ENCODE data around the gene GALNT5. TPM values are rescaled to one million over a fixed set of nuclear protein-coding genes. Genes with fewer than 3 reads are reported as not detected.

The GALNT5 gene
- total and polyA plus RNA-seq, 3 experiments from 2014 or later: not detected

DNA sequence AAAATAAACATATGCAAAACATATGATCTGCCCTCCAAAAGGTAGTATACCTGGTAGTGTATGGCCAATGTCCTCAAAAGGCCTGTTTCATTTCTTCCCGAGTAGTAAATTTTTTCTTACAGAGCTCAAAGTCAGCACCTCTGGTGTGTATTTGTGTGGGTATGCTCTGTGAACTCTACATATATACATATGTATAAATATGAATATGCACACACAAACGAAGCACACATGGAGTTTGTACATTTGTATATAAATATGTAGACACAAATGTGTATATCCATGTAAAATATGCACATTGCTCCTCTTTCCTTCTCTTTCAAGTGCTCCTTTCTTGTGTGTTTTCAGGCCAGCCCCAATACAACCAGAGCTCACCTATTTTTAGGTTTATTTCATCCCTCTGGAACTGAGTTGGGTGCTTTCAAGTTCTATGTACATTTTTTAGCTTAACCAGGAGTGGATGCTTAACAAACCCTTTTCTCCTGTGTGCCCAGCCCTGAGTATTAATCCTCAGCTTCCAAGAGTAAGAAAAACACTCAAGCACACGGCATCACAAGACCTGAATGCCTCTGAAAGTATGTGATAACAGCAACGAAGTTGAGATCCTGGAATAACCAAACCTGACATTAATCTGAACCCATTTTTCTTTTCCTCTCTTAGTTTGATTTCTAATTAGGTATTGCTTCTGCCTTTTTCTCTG, 12.2 kb upstream of the GALNT5 start:
- Histone ChIP-seq H3K4me3 (ENCODE audit: low read length) (no peak overlapping the region), H3K4me1 (ENCODE audit: insufficient read depth, low read length) (no peaks in the 10 kb centered on the region), H3K27ac (ENCODE audit: low read depth, low read length) (no peak overlapping the region), H3K36me3 (ENCODE audit: insufficient read depth, low read length) (no peaks in the 10 kb centered on the region), H3K9me3 (ENCODE audit: low read length) (no peaks in the 10 kb centered on the region), H3K27me3 (ENCODE audit: insufficient read depth, low read length, poor library complexity, severe bottlenecking) (no peaks in the 10 kb centered on the region)
- POLR2A ChIA-PET: no interaction called here
- CTCF ChIA-PET: no interaction called here
- Mint-ChIP-seq H3K4me3 (no peak overlapping the region), H3K27me3 (peaks cover 0 to 4% of the 10 kb centered on the region in 2 donors), H3K9me3 (no peaks in the 10 kb centered on the region), H3K4me1 (no peaks in the 10 kb centered on the region), H3K27ac (no peak overlapping the region), H3K36me3 (no peaks in the 10 kb centered on the region)
- DNase-seq: no peak

DNA sequence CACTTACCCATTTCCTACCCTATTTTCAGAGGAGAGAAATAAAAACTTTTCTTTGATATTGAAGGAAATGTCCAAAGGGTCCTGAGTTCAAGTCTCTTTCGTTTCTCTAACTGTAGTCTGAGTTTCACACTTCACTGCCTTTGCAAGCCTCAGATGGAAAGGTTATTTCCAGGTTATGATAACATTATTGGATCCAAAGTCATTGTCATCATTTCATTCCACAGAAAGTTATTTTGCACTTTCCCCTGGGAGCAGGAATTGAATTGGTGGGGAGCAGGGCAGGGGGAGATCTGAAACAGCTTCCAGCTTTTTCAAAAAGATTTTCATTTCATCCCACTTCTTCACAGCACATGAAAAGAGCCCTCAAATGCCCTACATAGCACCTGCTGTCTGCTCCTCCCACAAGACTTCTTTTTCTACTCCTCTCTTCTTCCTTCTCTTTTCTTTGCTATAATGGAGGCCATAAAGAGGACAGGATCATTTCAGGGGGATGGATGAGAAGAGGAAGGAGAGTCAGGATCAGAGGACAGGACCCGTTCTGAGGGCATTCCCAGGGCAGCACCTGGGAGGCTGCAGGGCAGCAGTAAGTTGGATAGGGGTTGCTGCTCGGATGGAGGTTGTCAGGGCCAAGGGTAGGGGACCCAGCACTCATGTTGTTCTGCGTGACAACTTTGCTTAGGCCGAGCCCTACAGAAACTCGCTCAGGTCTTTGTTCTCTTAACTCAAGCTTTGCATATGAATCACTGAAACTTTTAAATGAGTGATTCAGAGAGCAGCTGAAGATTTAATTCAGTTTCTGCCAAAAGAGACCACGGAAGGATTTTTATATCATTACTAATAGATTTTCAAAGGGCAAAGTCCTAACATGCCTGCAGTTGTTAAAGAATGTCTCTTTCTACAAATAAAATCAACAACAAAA, 11.4 kb upstream of the GALNT5 start:
- ChIA-PET CTCF (no interaction called here), POLR2A (no interaction called here)
- no peaks in the 10 kb centered on the region for H3K36me3 Mint-ChIP-seq
- H3K27me3 Mint-ChIP-seq: peaks cover 3 to 4% of the 10 kb centered on the region in 2 donors
- H3K4me1 ChIP-seq (ENCODE audit: insufficient read depth, low read length): no peaks in the 10 kb centered on the region
- no peak overlapping the region for H3K27ac ChIP-seq (ENCODE audit: low read depth, low read length)
- no peak for DNase-seq
- H3K4me1 Mint-ChIP-seq: no peaks in the 10 kb centered on the region
- no peaks in the 10 kb centered on the region for H3K36me3 ChIP-seq (ENCODE audit: insufficient read depth, low read length)
- H3K9me3 Mint-ChIP-seq: no peaks in the 10 kb centered on the region
- H3K27ac Mint-ChIP-seq: peak overlapping the region in 1 of 8 donors; percentile 41
- no peak overlapping the region for H3K4me3 ChIP-seq (ENCODE audit: low read length)
- no peaks in the 10 kb centered on the region for H3K27me3 ChIP-seq (ENCODE audit: insufficient read depth, low read length, poor library complexity, severe bottlenecking)
- no peak overlapping the region for H3K4me3 Mint-ChIP-seq
- H3K9me3 ChIP-seq (ENCODE audit: low read length): no peaks in the 10 kb centered on the region

DNA sequence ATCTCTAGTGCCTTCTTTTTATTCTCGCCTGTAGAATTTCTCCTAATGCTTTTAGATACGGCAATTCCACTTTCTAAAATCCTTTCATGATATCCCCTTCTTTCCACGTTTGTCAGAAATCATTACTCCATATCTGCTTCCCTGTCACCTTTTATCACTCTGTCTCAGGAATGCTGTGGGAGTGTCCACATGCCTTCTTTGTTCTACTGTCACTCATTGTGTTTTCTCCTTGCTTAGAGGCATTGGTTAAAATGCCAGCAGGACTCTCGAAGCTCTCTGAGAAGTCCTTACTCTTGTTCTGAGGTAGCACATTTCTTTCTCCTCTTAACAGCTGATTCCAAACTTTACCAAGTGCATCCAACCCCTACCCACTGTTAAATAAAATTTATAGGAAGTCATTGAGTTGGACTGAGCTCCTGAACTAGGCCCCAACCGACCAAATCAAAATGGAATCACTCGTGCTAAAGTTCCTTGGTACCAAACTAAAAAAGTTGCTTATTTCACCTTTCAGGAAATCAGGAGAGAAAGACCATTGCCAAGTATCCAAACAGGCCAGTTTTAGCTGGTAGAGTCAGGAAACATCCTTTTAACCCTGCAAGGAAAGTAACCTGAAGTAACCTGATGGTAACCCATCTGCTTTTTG, 10.6 kb upstream of the GALNT5 start:
- H3K36me3 ChIP-seq (ENCODE audit: insufficient read depth, low read length): no peaks in the 10 kb centered on the region
- ChIA-PET POLR2A (no interaction called here), CTCF (no interaction called here)
- no peak overlapping the region for H3K27ac ChIP-seq (ENCODE audit: low read depth, low read length)
- no peak for DNase-seq
- Mint-ChIP-seq H3K9me3 (no peaks in the 10 kb centered on the region), H3K36me3 (no peaks in the 10 kb centered on the region), H3K27me3 (peaks cover 3 to 4% of the 10 kb centered on the region in 2 donors), H3K4me1 (no peaks in the 10 kb centered on the region), H3K27ac (peak overlapping the region in 1 of 8 donors; percentile 41), H3K4me3 (no peak overlapping the region)
- H3K4me1 ChIP-seq (ENCODE audit: insufficient read depth, low read length): no peaks in the 10 kb centered on the region
- no peak overlapping the region for H3K4me3 ChIP-seq (ENCODE audit: low read length)
- H3K9me3 ChIP-seq (ENCODE audit: low read length): no peaks in the 10 kb centered on the region
- H3K27me3 ChIP-seq (ENCODE audit: insufficient read depth, low read length, poor library complexity, severe bottlenecking): no peaks in the 10 kb centered on the region

DNA sequence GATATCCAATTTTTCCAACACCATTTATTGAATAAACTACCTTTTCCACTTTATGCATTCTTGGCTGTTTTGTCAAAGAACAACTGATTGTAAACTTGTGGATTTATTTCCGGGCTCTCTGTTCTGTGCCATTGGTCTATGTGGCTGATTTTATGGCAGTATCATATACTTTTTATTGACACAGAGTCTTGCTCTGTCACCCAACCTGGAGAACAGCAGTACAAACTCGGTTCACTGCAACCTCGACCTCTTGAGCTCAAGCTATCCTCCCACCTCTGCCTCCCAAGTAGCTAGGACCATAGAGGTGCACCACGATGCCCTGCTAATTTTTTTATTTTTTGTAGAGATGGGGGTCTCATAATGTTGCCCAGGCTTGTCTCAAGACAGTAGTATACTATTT, 6.7 kb upstream of the GALNT5 start:
- no peaks in the 10 kb centered on the region for H3K9me3 Mint-ChIP-seq
- Histone ChIP-seq H3K9me3 (ENCODE audit: low read length) (no peaks in the 10 kb centered on the region), H3K27ac (ENCODE audit: low read depth, low read length) (no peak overlapping the region), H3K36me3 (ENCODE audit: insufficient read depth, low read length) (no peaks in the 10 kb centered on the region), H3K4me1 (ENCODE audit: insufficient read depth, low read length) (no peaks in the 10 kb centered on the region), H3K4me3 (ENCODE audit: low read length) (no peak overlapping the region), H3K27me3 (ENCODE audit: insufficient read depth, low read length, poor library complexity, severe bottlenecking) (no peaks in the 10 kb centered on the region)
- H3K27me3 Mint-ChIP-seq: peaks cover 7 to 8% of the 10 kb centered on the region in 2 donors
- no peak overlapping the region for H3K4me3 Mint-ChIP-seq
- DNase-seq: no peak
- CTCF ChIA-PET: no interaction called here
- no peaks in the 10 kb centered on the region for H3K36me3 Mint-ChIP-seq
- POLR2A ChIA-PET: no interaction called here
- H3K4me1 Mint-ChIP-seq: no peaks in the 10 kb centered on the region
- H3K27ac Mint-ChIP-seq: no peak overlapping the region

DNA sequence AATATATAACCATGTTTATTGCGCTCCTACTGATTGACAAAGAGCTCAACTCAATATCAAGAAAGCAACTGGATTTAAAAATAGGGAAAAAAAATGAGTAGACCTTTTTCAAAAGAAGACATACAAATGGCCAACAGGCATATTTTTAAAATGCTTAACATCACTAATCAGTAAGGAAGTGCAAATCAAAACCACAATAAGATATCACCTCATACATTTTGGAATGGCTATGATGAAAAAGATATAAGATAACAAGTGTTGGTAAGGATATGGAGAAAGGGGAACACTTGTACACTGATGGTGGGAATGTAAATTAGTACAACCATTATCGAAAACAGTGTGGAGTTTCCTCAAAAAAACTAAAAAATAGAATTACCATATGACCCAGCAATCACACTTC, 5.6 kb upstream of the GALNT5 start:
- H3K4me1 ChIP-seq (ENCODE audit: insufficient read depth, low read length): no peaks in the 10 kb centered on the region
- Mint-ChIP-seq H3K36me3 (no peaks in the 10 kb centered on the region), H3K9me3 (no peaks in the 10 kb centered on the region), H3K27ac (no peak overlapping the region), H3K4me3 (no peak overlapping the region), H3K27me3 (peaks cover 7 to 8% of the 10 kb centered on the region in 2 donors), H3K4me1 (no peaks in the 10 kb centered on the region)
- H3K27me3 ChIP-seq (ENCODE audit: insufficient read depth, low read length, poor library complexity, severe bottlenecking): no peaks in the 10 kb centered on the region
- ChIA-PET POLR2A (no interaction called here), CTCF (no interaction called here)
- H3K27ac ChIP-seq (ENCODE audit: low read depth, low read length): no peak overlapping the region
- no peaks in the 10 kb centered on the region for H3K9me3 ChIP-seq (ENCODE audit: low read length)
- no peak for DNase-seq
- H3K4me3 ChIP-seq (ENCODE audit: low read length): no peak overlapping the region
- no peaks in the 10 kb centered on the region for H3K36me3 ChIP-seq (ENCODE audit: insufficient read depth, low read length)

DNA sequence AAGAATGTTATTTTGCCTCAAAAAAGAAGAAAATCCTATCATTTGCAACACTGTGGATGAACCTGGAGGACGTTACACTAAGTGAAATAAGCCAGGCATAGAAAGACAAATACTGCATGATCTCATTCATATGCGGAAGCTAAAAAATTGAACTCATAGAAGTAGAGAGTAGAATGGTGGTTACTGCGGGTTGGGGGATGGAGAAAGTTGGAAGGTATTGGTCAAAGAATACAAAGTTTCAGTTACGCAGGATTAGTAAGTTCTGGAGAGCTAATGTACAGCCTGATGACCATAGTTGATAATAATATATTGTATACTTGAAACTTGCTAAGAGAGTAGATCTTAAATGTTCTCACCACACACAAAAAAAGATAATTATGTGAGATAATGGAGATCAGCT, 5.0 kb upstream of the GALNT5 start:
- Mint-ChIP-seq H3K27me3 (peaks cover 7 to 8% of the 10 kb centered on the region in 2 donors), H3K27ac (no peak overlapping the region)
- POLR2A ChIA-PET: no interaction called here

DNA sequence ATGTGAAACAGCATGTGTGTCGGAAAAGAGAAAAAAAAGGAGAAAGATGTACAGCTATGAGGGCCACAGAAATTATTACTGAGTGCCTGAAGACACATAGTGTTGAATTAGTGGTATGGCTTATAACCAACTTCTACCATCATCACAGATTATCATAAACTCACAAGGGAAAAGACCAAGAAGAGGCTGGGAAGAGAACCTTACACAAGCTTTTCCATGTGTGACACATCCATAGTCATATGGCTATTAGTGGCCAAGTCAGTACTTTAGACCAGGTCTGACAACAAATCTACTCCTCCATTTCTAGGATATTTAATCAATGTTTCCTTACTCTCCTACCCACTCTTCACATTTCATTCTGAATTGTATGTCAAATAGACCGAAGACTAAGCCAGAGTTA, 3.5 kb upstream of the GALNT5 start:
- Mint-ChIP-seq H3K4me1 (no peaks in the 10 kb centered on the region), H3K27ac (no peak overlapping the region), H3K9me3 (no peaks in the 10 kb centered on the region), H3K4me3 (no peak overlapping the region), H3K36me3 (no peaks in the 10 kb centered on the region), H3K27me3 (peaks cover 7% of the 10 kb centered on the region in 2 donors)
- Histone ChIP-seq H3K4me1 (ENCODE audit: insufficient read depth, low read length) (no peaks in the 10 kb centered on the region), H3K4me3 (ENCODE audit: low read length) (no peak overlapping the region), H3K36me3 (ENCODE audit: insufficient read depth, low read length) (no peaks in the 10 kb centered on the region), H3K9me3 (ENCODE audit: low read length) (no peaks in the 10 kb centered on the region), H3K27me3 (ENCODE audit: insufficient read depth, low read length, poor library complexity, severe bottlenecking) (no peaks in the 10 kb centered on the region), H3K27ac (ENCODE audit: low read depth, low read length) (no peak overlapping the region)
- ChIA-PET CTCF (no interaction called here), POLR2A (no interaction called here)
- DNase-seq: no peak

More for the DNA sequence above, 5.0 kb upstream of the GALNT5 start:
- Mint-ChIP-seq H3K36me3 (no peaks in the 10 kb centered on the region), H3K9me3 (no peaks in the 10 kb centered on the region), H3K4me3 (no peak overlapping the region), H3K4me1 (no peaks in the 10 kb centered on the region)
- no peak for DNase-seq
- H3K4me1 ChIP-seq (ENCODE audit: insufficient read depth, low read length): no peaks in the 10 kb centered on the region
- no peak overlapping the region for H3K4me3 ChIP-seq (ENCODE audit: low read length)
- H3K27me3 ChIP-seq (ENCODE audit: insufficient read depth, low read length, poor library complexity, severe bottlenecking): no peaks in the 10 kb centered on the region
- no peak overlapping the region for H3K27ac ChIP-seq (ENCODE audit: low read depth, low read length)
- H3K36me3 ChIP-seq (ENCODE audit: insufficient read depth, low read length): no peaks in the 10 kb centered on the region
- CTCF ChIA-PET: no interaction called here
- H3K9me3 ChIP-seq (ENCODE audit: low read length): no peaks in the 10 kb centered on the region

DNA sequence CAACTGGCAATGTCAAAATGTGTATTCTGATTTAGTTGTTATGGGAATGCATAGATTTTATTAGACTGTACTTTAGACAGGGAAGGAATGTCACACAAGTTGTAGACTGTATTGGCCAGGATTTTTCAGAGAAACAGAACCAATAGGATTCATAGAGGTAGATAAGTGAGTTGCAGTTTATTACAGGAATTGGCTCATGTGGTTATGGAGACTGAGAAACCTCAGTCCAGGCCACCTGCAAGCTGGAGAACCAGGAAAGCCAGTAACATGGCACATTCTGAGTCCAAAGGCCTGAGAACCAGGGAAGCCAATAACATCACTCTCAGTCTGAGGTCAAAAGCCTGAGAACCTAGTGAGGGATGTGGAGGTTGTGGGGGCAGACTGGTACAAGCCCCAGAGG, 1.8 kb upstream of the GALNT5 start:
- no peak overlapping the region for H3K4me3 Mint-ChIP-seq

More for the DNA sequence above, 1.8 kb upstream of the GALNT5 start:
- ChIA-PET CTCF (no interaction called here), POLR2A (no interaction called here)
- H3K27me3 Mint-ChIP-seq: peaks cover 4 to 7% of the 10 kb centered on the region in 2 donors
- Histone ChIP-seq H3K9me3 (ENCODE audit: low read length) (no peaks in the 10 kb centered on the region), H3K27me3 (ENCODE audit: insufficient read depth, low read length, poor library complexity, severe bottlenecking) (no peaks in the 10 kb centered on the region), H3K36me3 (ENCODE audit: insufficient read depth, low read length) (no peaks in the 10 kb centered on the region), H3K27ac (ENCODE audit: low read depth, low read length) (no peak overlapping the region), H3K4me3 (ENCODE audit: low read length) (no peak overlapping the region), H3K4me1 (ENCODE audit: insufficient read depth, low read length) (no peaks in the 10 kb centered on the region)
- H3K4me1 Mint-ChIP-seq: peaks cover 0 to 5% (median 5%) of the 10 kb centered on the region in 3 donors
- no peak overlapping the region for H3K27ac Mint-ChIP-seq
- DNase-seq: no peak
- H3K36me3 Mint-ChIP-seq: no peaks in the 10 kb centered on the region
- H3K9me3 Mint-ChIP-seq: no peaks in the 10 kb centered on the region

Data from CD8-positive, alpha-beta memory T cell (primary cell).